ENCODE measurements around the gene ANKRD11. TPM values are rescaled to one million over a fixed set of nuclear protein-coding genes. Genes with fewer than 3 reads are reported as not detected.

ANKRD11 gene
- total RNA-seq, 2 experiments from 2014 or later = 144 to 145 TPM

- intact Hi-C loops (cut with DNase I, micrococcal nuclease) = no loop called here
- ATAC-seq (no peak), DNase-seq (no peak)
- H3K9me3 Mint-ChIP-seq (ENCODE audit: low read depth) = no peaks in the 10 kb centered on the region
- ChIA-PET POLR2A (no interaction called here), CTCF (interaction anchor here (0.5 to 1.4 kb wide), 4 partner anchors 9 to 91 kb away, joined by 3 to 4 read pairs (median 4); no protein-coding TSS in a partner anchor)
- H3K27ac Mint-ChIP-seq = no peak overlapping the region
- peaks cover 74% of the 10 kb centered on the region for H3K4me1 Mint-ChIP-seq
- H3K36me3 Mint-ChIP-seq (ENCODE audit: low read depth) = peaks cover 31% of the 10 kb centered on the region
- no peak overlapping the region for H3K4me3 Mint-ChIP-seq
- H3K27me3 Mint-ChIP-seq = no peaks in the 10 kb centered on the region
These were observed 119.8 kb downstream of the ANKRD11 start for GRCh38 chr16:89370601-89371000.

DNA sequence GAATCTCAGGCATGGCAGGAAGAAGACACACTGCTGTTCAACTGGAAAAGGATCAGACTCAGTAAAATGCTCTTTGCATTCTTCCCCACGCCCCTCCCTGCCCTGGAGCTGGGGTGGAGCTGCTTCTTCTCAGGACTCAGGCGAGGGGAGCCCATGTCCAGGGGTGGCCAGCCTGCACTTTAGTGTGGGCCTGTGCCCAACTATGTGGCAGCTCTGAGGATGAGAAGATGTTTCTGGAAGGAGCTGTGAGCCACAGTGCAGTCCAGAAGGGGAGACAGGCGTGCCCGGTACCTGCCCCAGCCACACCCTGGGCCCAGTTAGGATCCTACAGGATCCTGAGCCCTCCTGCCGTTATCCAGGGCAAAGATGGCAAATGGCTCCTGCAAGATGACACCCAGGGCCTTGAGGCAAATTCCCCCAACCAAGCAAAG is 120.3 kb downstream of the ANKRD11 start:
- Mint-ChIP-seq H3K4me1 (peaks cover 77% of the 10 kb centered on the region), H3K9me3 (ENCODE audit: low read depth) (no peaks in the 10 kb centered on the region), H3K36me3 (ENCODE audit: low read depth) (peaks cover 31% of the 10 kb centered on the region), H3K4me3 (no peak overlapping the region), H3K27me3 (no peaks in the 10 kb centered on the region), H3K27ac (no peak overlapping the region)
- DNase-seq = no peak
- intact Hi-C loops (cut with DNase I, micrococcal nuclease) = no loop called here
- no peak for ATAC-seq
- ChIA-PET POLR2A (no interaction called here), CTCF (interaction anchor here (0.5 to 1.4 kb wide), 4 partner anchors 9 to 92 kb away, joined by 3 to 4 read pairs (median 4); no protein-coding TSS in a partner anchor)

- ChIA-PET CTCF (interaction anchor here (0.6 to 1.8 kb wide), 3 partner anchors 8 to 20 kb away, joined by 3 to 5 read pairs (median 4); no protein-coding TSS in a partner anchor), POLR2A (no interaction called here)
- H3K4me3 Mint-ChIP-seq = no peak overlapping the region
- no peak for ATAC-seq
- H3K36me3 Mint-ChIP-seq (ENCODE audit: low read depth) = peaks cover 31% of the 10 kb centered on the region
- intact Hi-C loops (cut with DNase I, micrococcal nuclease) = no loop called here
- H3K27ac Mint-ChIP-seq = no peak overlapping the region
- H3K27me3 Mint-ChIP-seq = no peaks in the 10 kb centered on the region
- H3K9me3 Mint-ChIP-seq (ENCODE audit: low read depth) = no peaks in the 10 kb centered on the region
- DNase-seq = no peak
- peaks cover 78% of the 10 kb centered on the region for H3K4me1 Mint-ChIP-seq
These were observed 121.0 kb downstream of the ANKRD11 start for GRCh38 chr16:89369266-89369895.

DNA sequence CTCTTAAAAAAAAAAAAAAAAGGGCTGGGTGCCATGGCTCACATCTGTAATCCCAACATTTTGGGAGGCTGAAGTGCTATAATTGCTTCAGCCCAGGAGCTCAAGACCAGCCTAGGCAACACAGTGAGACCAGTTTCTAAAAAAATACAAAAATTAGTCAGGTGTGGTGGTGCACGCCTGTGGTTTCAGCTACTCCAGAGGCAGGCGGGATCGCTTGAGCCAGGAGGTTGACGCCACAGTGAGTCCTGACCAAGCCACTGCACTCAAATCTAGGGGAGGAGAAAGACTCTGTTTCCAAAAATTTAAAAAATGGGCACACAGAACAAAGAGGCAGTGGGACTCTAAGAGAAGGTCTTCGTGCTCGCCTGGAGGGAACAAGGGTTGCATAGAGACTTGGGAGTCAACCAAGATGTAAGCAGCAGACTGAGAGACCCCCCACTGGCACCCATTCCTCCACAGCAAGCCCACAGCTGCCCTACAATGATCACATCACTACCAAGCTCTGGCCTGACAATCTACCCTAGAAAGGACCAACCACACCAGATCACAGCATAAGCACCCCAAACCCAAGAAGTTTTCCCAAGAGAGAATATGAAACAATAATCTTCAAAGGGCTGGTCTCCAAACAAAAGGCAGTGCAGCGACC is 121.6 kb downstream of the ANKRD11 start:
- no peak for DNase-seq
- Mint-ChIP-seq H3K9me3 (ENCODE audit: low read depth) (no peaks in the 10 kb centered on the region), H3K4me3 (no peak overlapping the region), H3K4me1 (peaks cover 83% of the 10 kb centered on the region), H3K36me3 (ENCODE audit: low read depth) (peaks cover 31% of the 10 kb centered on the region), H3K27me3 (no peaks in the 10 kb centered on the region), H3K27ac (peak overlapping the region; percentile 37)
- ATAC-seq = no peak
- POLR2A ChIA-PET = no interaction called here
- intact Hi-C loops (cut with DNase I, micrococcal nuclease) = no loop called here
- CTCF ChIA-PET = interaction anchor here (0.5 to 1.8 kb wide), 2 partner anchors 11 to 69 kb away, joined by 3 to 5 read pairs; no protein-coding TSS in a partner anchor

DNA sequence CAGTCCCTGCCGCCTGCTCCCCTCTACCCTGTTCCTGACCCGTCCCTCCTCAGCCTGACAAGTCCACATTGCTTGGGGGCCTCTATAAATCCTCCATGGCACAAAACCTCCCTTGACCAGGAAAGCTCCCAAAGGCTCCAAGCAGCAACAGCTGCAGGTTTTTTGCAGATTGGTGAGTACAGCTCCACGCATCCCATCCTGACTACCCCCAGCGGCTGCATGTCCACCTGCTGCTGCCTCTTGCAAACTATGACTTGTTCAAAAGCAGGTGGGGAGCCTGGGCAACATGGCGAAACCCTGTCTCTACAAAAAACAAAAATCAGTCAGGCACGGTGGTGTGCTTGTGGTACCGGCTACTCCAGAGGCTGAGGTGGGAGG is 122.8 kb downstream of the ANKRD11 start:
- ChIA-PET CTCF (no interaction called here), POLR2A (no interaction called here)
- intact Hi-C loops (cut with DNase I, micrococcal nuclease) = no loop called here
- no peaks in the 10 kb centered on the region for H3K27me3 Mint-ChIP-seq
- DNase-seq (no peak), ATAC-seq (no peak)
- no peak overlapping the region for H3K4me3 Mint-ChIP-seq
- H3K36me3 Mint-ChIP-seq (ENCODE audit: low read depth) = peaks cover 29% of the 10 kb centered on the region
- peak overlapping the region; percentile 31 for H3K27ac Mint-ChIP-seq
- H3K4me1 Mint-ChIP-seq = peaks cover 82% of the 10 kb centered on the region
- no peaks in the 10 kb centered on the region for H3K9me3 Mint-ChIP-seq (ENCODE audit: low read depth)

DNA sequence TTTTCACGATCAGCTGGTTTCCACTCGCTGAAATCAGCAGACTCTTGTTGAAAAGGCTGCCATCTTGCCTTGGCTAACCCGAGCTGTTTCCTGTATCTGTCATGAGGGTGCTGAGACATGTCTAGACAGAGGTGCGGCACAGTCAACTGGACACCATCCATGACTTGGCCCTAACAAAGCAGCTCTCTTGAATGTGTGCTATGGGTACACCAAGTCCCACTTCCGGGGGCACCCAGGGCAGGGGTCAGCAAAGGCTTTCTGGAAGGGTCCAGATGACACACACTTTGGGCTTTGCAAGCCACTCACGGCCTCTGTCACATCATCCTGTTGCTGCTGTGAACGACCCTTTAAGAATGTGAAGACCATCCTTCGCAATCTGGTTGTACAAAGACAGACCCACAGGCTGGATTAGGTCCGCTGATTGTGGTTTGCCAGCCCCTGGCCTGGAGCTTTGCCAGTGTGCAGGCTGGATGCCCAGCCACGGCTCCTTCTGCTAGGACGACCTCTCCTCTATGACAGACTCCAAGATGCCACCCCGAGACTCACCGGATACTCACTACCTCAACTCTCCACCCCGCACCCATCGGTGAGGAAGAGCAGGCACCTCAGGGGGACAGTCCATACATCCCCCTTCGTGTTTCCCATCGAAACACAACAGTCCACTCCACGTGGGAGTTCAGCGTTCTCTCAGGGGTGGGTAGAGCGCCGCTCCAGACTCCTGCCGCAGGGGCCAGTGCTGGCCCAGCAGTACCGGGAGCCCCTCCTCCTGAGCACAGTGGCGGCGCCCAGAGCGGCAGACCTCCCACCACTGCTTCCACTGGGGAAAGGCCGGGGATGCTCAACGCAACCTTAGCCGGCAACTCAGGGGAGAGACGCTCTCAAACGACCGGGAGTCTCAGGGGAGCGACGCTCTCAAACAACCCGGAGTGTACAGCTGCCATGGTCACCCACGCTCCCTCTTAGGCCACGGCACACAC is 123.5 kb downstream of the ANKRD11 start:
- Mint-ChIP-seq H3K27me3 (no peaks in the 10 kb centered on the region), H3K36me3 (ENCODE audit: low read depth) (peaks cover 27% of the 10 kb centered on the region)

DNA sequence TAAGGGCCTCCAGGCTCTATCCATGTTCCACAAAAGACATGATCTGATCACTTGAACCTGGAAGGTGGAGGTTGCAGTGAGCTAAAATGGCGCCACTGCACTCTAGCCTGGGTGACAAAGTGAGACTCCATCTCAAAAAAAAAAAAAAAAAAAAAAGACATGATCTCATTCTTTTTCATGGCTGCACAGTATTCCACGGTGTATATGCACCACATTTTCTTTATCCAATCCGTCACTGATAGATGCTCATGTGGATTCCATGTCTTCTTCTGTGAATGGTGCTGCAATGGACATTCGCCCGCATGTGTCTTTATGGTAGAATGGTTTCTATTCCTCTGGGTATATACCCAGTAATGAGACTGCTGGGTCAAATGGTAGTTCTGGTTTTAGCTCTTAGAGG is 124.4 kb downstream of the ANKRD11 start:
- ChIA-PET POLR2A (no interaction called here), CTCF (no interaction called here)
- no peaks in the 10 kb centered on the region for H3K9me3 Mint-ChIP-seq (ENCODE audit: low read depth)
- DNase-seq (no peak), ATAC-seq (no peak)
- H3K4me3 Mint-ChIP-seq = no peak overlapping the region
- peaks cover 24% of the 10 kb centered on the region for H3K36me3 Mint-ChIP-seq (ENCODE audit: low read depth)
- H3K27me3 Mint-ChIP-seq = no peaks in the 10 kb centered on the region
- intact Hi-C loops (cut with DNase I, micrococcal nuclease) = loop anchor here in 1 of 2 experiments (2.0 kb wide), 1 partner anchor 13 kb away; no protein-coding TSS in a partner anchor
- peaks cover 94% of the 10 kb centered on the region for H3K4me1 Mint-ChIP-seq
- H3K27ac Mint-ChIP-seq = peak overlapping the region; percentile 25

More for the DNA sequence above, 123.5 kb downstream of the ANKRD11 start:
- H3K27ac Mint-ChIP-seq = no peak overlapping the region
- ATAC-seq (no peak), DNase-seq (no peak)
- intact Hi-C loops (cut with DNase I, micrococcal nuclease) = no loop called here
- ChIA-PET POLR2A (interaction anchor here (0.5 kb wide), 1 partner anchor 68 kb away, joined by 3 read pairs; no protein-coding TSS in a partner anchor), CTCF (no interaction called here)
- no peaks in the 10 kb centered on the region for H3K9me3 Mint-ChIP-seq (ENCODE audit: low read depth)
- H3K4me1 Mint-ChIP-seq = peaks cover 89% of the 10 kb centered on the region
- no peak overlapping the region for H3K4me3 Mint-ChIP-seq

DNA sequence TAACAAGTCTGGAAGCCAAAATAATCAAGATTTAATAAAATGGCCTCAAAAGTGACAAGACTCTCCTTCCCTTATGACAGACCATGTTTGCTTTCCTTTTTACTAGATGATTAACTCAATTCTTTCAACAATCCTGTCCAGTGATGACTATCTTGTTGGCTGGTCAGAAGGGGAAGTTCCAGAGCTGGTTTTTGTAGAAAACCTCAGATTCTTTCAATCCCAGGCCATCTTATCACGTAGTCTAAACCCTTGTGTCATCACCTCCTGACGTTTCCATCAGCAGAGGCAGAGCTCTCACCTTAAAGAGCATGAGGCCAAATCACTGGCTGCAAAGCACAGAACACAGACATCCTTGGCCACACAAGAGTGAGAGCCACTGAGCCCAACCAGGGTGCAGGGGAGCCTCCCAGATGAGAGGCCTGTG is 125.3 kb downstream of the ANKRD11 start:
- DNase-seq (peak; percentile 31), ATAC-seq (no peak)
- POLR2A ChIA-PET = interaction anchor here (0.7 kb wide), 1 partner anchor 15 kb away, joined by 4 read pairs; no protein-coding TSS in a partner anchor
- Mint-ChIP-seq H3K9me3 (ENCODE audit: low read depth) (no peaks in the 10 kb centered on the region), H3K36me3 (ENCODE audit: low read depth) (peaks cover 32% of the 10 kb centered on the region), H3K27ac (peak overlapping the region; percentile 85), H3K4me1 (peaks cover 94% of the 10 kb centered on the region), H3K4me3 (no peak overlapping the region), H3K27me3 (no peaks in the 10 kb centered on the region)
- intact Hi-C loops (cut with DNase I, micrococcal nuclease) = loop anchor here in 1 of 2 experiments (2.0 kb wide), 1 partner anchor 14 kb away; no protein-coding TSS in a partner anchor
- CTCF ChIA-PET = interaction anchor here (1.5 kb wide), 1 partner anchor 9 kb away, joined by 5 read pairs; no protein-coding TSS in a partner anchor

DNA sequence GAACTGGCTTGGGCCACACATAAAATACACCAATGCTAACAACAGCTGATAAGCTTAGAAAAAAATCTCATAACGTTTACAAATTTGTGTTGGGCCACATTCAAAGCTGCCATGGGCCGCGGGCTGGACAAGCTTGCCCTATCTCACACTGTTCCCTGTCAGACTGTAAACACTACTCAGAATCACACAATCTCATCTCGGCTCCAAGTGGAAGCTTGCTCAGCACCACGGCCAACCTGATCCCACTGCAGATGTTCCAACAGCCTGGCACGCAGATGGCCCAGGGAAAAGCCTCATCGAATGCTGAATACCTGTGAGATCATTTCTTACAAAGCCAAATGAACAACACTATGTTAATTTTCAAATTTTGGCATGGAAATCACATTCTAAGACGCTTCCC is 125.8 kb downstream of the ANKRD11 start:
- DNase-seq = no peak
- ChIA-PET CTCF (interaction anchor here (1.5 kb wide), 1 partner anchor 9 kb away, joined by 5 read pairs; no protein-coding TSS in a partner anchor), POLR2A (interaction anchor here (0.7 kb wide), 1 partner anchor 14 kb away, joined by 4 read pairs; no protein-coding TSS in a partner anchor)
- H3K36me3 Mint-ChIP-seq (ENCODE audit: low read depth) = peaks cover 34% of the 10 kb centered on the region
- H3K27me3 Mint-ChIP-seq = no peaks in the 10 kb centered on the region
- peaks cover 94% of the 10 kb centered on the region for H3K4me1 Mint-ChIP-seq
- no peaks in the 10 kb centered on the region for H3K9me3 Mint-ChIP-seq (ENCODE audit: low read depth)
- H3K27ac Mint-ChIP-seq = peak overlapping the region; percentile 85
- intact Hi-C loops (cut with DNase I, micrococcal nuclease) = loop anchor here in 1 of 2 experiments (2.0 to 5.0 kb wide), 3 partner anchors 14 to 43 kb away; no protein-coding TSS in a partner anchor
- no peak overlapping the region for H3K4me3 Mint-ChIP-seq
- ATAC-seq = no peak

- Mint-ChIP-seq H3K27ac (peak overlapping the region; percentile 85), H3K4me1 (peaks cover 94% of the 10 kb centered on the region), H3K27me3 (no peaks in the 10 kb centered on the region), H3K4me3 (peak overlapping the region; percentile 27), H3K9me3 (ENCODE audit: low read depth) (no peaks in the 10 kb centered on the region), H3K36me3 (ENCODE audit: low read depth) (peaks cover 39% of the 10 kb centered on the region)
- intact Hi-C loops (cut with DNase I, micrococcal nuclease) = loop anchor here in 1 of 2 experiments (2.0 to 5.0 kb wide), 3 partner anchors 15 to 43 kb away; no protein-coding TSS in a partner anchor
- ATAC-seq (peak; percentile 20), DNase-seq (peak; percentile 64)
- ChIA-PET CTCF (interaction anchor here (0.7 to 1.5 kb wide), 2 partner anchors 10 to 17 kb away, joined by 3 to 5 read pairs; no protein-coding TSS in a partner anchor), POLR2A (no interaction called here)
These were observed 126.6 kb downstream of the ANKRD11 start for GRCh38 chr16:89363621-89364393.

All from activated CD4-positive, alpha-beta T cell treated with anti-CD3 and anti-CD28 coated beads for 36 hours (primary cell).